Spleen (tissue), 11 donors: ENCODE results near the gene DUOXA1. TPM values are rescaled to one million over a fixed set of nuclear protein-coding genes. Genes with fewer than 3 reads are reported as not detected.
"Not testable (repeated sequence)": the region's sequence is repeated elsewhere in the genome, so short reads cannot be mapped to it uniquely, and the experiment has no call there.

ENCODE experiments used
- DNase-seq: peaks from one replicate; pipeline ENCODE4 v3.0.0-alpha.2; 2020
- H3K27ac ChIP-seq, 8 donors: fragments of 200-600 bp; sonication (generic) in 7 of 8; 1 replicate in 4 of 8; 2 replicates in 4 of 8; pipeline versions ENCODE4 v1.5.0 to v1.8.0; 2016 to 2021; ENCODE audit warnings: inconsistent platforms in 4 of 8, mild to moderate bottlenecking in 4 of 8, moderate library complexity in 1 of 8
- H3K27me3 ChIP-seq, 7 donors: fragments of 200-600 bp; sonication (generic) in 6 of 7; replicated peaks in 1 of 7; 1 replicate in 4 of 7; 2 replicates in 3 of 7; pipeline versions ENCODE4 v1.5.0 to v1.8.0; 2016 to 2021; ENCODE audit warnings: inconsistent platforms in 3 of 7, mild to moderate bottlenecking in 1 of 7
- H3K36me3 ChIP-seq, 6 donors: fragments of 200-600 bp; sonication (generic) in 5 of 6; 1 replicate in 4 of 6; 2 replicates in 2 of 6; pipeline versions ENCODE4 v1.5.0 to v1.8.0; 2016 to 2021; ENCODE audit warnings: inconsistent platforms in 2 of 6
- H3K4me1 ChIP-seq, 6 donors: fragments of 200-600 bp; sonication (generic) in 5 of 6; 1 replicate in 3 of 6; 2 replicates in 3 of 6; pipeline versions ENCODE4 v1.5.0 to v1.8.0; 2016 to 2021; ENCODE audit warnings: inconsistent platforms in 3 of 6
- H3K4me3 ChIP-seq, 8 donors: fragments of 200-600 bp; sonication (generic) in 7 of 8; 1 replicate in 4 of 8; 2 replicates in 4 of 8; pipeline versions ENCODE4 v1.5.0 to v1.8.0; 2016 to 2021; ENCODE audit warnings: inconsistent platforms in 4 of 8, mild to moderate bottlenecking in 4 of 8, moderate library complexity in 2 of 8
- H3K9me3 ChIP-seq, 8 donors: fragments of 200-600 bp; sonication (generic) in 7 of 8; 1 replicate in 4 of 8; 2 replicates in 4 of 8; pipeline versions ENCODE4 v1.5.0 to v1.8.0; 2016 to 2021; ENCODE audit warnings: inconsistent platforms in 4 of 8
- CTCF ChIP-seq, 11 experiments: fragments of 200-600 bp in 7 of 11; fragments of 450-650 bp in 4 of 11; sonication (generic) in 4 of 11; IDR thresholded peaks in 8 of 11; conservative IDR thresholded peaks in 3 of 11; 1 replicate in 7 of 11; 2 replicates in 4 of 11; pipeline versions ENCODE4 v1.4.0 to v1.8.0; 2016 to 2021; ENCODE audit warnings: antibody characterized with exemption in 11 of 11, inconsistent platforms in 4 of 11, mild to moderate bottlenecking in 1 of 11
- POLR2A ChIP-seq, 3 donors: fragments of 450-650 bp; IDR thresholded peaks; one replicate each; pipeline ENCODE4 v1.5.1; 2017; ENCODE audit warnings: antibody characterized with exemption in 3 of 3, mild to moderate bottlenecking in 1 of 3
- POLR2AphosphoS5 ChIP-seq, 3 donors: sonication (generic); formaldehyde crosslinking; IDR thresholded peaks; one replicate each; pipeline ENCODE4 v1.5.1; 2017; ENCODE audit warnings: antibody characterized with exemption in 3 of 3
- WGBS, 5 donors: extraction: QIAGEN DNeasy Blood & Tissue Kit in 3 of 5; methylation state at CpG; one replicate each; pipeline versions ENCODE4 v1.1.5 to v1.1.7; 2013 to 2018; 5-methylcytosine and 5-hydroxymethylcytosine counted together
- intact Hi-C: fragments of 100-400 bp; cut with DNase I; formaldehyde crosslinking; loops from one replicate; pipeline ENCODE4 v1.15.0; 2023; ENCODE audit warnings: low total_unique reads
- polyA plus RNA-seq, 3 donors: library from polyadenylated mRNA; stranded (reverse); fragments of 200-250 nt; gene quantifications; one replicate each; pipeline ENCODE4 v1.2.1, GENCODE V29; 2013
- total RNA-seq, 7 donors: library from RNA; depleted of rRNA in 3 of 7; stranded (reverse); fragments of >200 nt in 3 of 7; fragmentation: NEBNext Ultra II Directional in 4 of 7; extraction: Animal tissue kit (Norgen Biotek cat#: 25700) in 4 of 7; gene quantifications; one replicate each; pipeline versions ENCODE4 v1.1.0 to v1.2.1, GENCODE V29; 2016 to 2021
- donor health status: healthy with polysubstance abuse.
- donor health status: DM: no; HTN: no; CAD: no; lungs with moderate emphysema.
- donor health status: DM: no; HTN: no; CAD: no.
- donor health status: Bipolar disorder and iron deficiency.
- donor health status: healthy.
- donor health status: DM: no; HTN: no; CAD: no.
- donor health status: DM: yes; HTN: yes; CAD: no.

The DUOXA1 gene
- total and polyA plus RNA-seq, 10 donors: 0.03 to 0.38 (median 0.10) TPM; not detected in 5

- 71 to 87% (median 85%) methylated on average over 8 of the region's 8 CpGs for WGBS, 5 donors
- no peak overlapping the region for H3K27ac ChIP-seq
- DNase-seq: no peak
Measured at GRCh38 chr15:45137703-45138102, 8.0 kb upstream of the DUOXA1 start.

GRCh38 chr15:45136378-45136764, 6.7 kb upstream of the DUOXA1 start:
- H3K9me3 ChIP-seq: no peaks in the 10 kb centered on the region
- TF ChIP-seq CTCF (IDR thresholded peaks at IDR 0.05 in 8 of 11, conservative IDR thresholded peaks at IDR 0.05 in 3 of 11) (no peak), POLR2AphosphoS5 (IDR thresholded peaks at IDR 0.05) (no peak), POLR2A (IDR thresholded peaks at IDR 0.05) (no peak)
- no peak overlapping the region for H3K27ac ChIP-seq
- no peaks in the 10 kb centered on the region for H3K36me3 ChIP-seq
- H3K4me3 ChIP-seq: peak overlapping the region in 1 of 8 donors; percentile 17
- WGBS, 5 donors: 16 to 30% (median 20%) methylated on average over 10 of the region's 10 CpGs
- intact Hi-C loops: no loop called here
- DNase-seq: peak; percentile 36
- peaks cover 0 to 17% (median 7%) of the 10 kb centered on the region in 6 donors for H3K4me1 ChIP-seq
- H3K27me3 ChIP-seq: peaks cover 0 to 59% (median 27%) of the 10 kb centered on the region in 7 donors

More at GRCh38 chr15:45137703-45138102, 8.0 kb upstream of the DUOXA1 start:
- Histone ChIP-seq H3K9me3 (no peaks in the 10 kb centered on the region), H3K36me3 (no peaks in the 10 kb centered on the region), H3K27me3 (peaks cover 0 to 58% (median 27%) of the 10 kb centered on the region in 7 donors), H3K4me1 (peaks cover 0 to 17% (median 7%) of the 10 kb centered on the region in 6 donors), H3K4me3 (no peak overlapping the region)
- no peak for TF ChIP-seq CTCF (IDR thresholded peaks at IDR 0.05 in 8 of 11, conservative IDR thresholded peaks at IDR 0.05 in 3 of 11)
- TF ChIP-seq POLR2A (IDR thresholded peaks at IDR 0.05): no peak
- no peak for TF ChIP-seq POLR2AphosphoS5 (IDR thresholded peaks at IDR 0.05)
- intact Hi-C loops: no loop called here

GRCh38 chr15:45135705-45136377, 6.2 kb upstream of the DUOXA1 start:
- 13 to 23% (median 17%) methylated on average over 8 to 10 of the region's 37 CpGs for WGBS, 5 donors
- H3K9me3 ChIP-seq, intact Hi-C loops, H3K27ac ChIP-seq, H3K36me3 ChIP-seq, DNase-seq: not testable (repeated sequence)
- Histone ChIP-seq H3K4me3 (peak overlapping the region in 1 of 8 donors; percentile 61), H3K27me3 (peaks cover 0 to 65% (median 27%) of the 10 kb centered on the region in 7 donors), H3K4me1 (peaks cover 0 to 17% (median 7%) of the 10 kb centered on the region in 6 donors)

- TF ChIP-seq CTCF (IDR thresholded peaks at IDR 0.05 in 8 of 11, conservative IDR thresholded peaks at IDR 0.05 in 3 of 11): peak in 1 of 11 experiments; percentile 19
- peak in 1 of 3 donors; percentile 19 for TF ChIP-seq POLR2AphosphoS5 (IDR thresholded peaks at IDR 0.05)
- no peak for TF ChIP-seq POLR2A (IDR thresholded peaks at IDR 0.05)
- Histone ChIP-seq H3K4me1 (peaks cover 1 to 20% (median 9%) of the 10 kb centered on the region in 6 donors), H3K27me3 (peaks cover 0 to 74% (median 32%) of the 10 kb centered on the region in 7 donors), H3K36me3 (no peaks in the 10 kb centered on the region), H3K27ac (no peak overlapping the region), H3K9me3 (no peaks in the 10 kb centered on the region), H3K4me3 (peak overlapping the region in 6 of 8 donors; percentile 9 to 61 (median 19))
- DNase-seq: no peak
- intact Hi-C loops: no loop called here
- 7 to 30% (median 9%) methylated on average over 4 to 57 of the region's 57 CpGs for WGBS, 5 donors
Measured at GRCh38 chr15:45134682-45135604, 5.3 kb upstream of the DUOXA1 start.
